Measurements from ENCODE around the gene CCR2.

Gene CCR2

DNA sequence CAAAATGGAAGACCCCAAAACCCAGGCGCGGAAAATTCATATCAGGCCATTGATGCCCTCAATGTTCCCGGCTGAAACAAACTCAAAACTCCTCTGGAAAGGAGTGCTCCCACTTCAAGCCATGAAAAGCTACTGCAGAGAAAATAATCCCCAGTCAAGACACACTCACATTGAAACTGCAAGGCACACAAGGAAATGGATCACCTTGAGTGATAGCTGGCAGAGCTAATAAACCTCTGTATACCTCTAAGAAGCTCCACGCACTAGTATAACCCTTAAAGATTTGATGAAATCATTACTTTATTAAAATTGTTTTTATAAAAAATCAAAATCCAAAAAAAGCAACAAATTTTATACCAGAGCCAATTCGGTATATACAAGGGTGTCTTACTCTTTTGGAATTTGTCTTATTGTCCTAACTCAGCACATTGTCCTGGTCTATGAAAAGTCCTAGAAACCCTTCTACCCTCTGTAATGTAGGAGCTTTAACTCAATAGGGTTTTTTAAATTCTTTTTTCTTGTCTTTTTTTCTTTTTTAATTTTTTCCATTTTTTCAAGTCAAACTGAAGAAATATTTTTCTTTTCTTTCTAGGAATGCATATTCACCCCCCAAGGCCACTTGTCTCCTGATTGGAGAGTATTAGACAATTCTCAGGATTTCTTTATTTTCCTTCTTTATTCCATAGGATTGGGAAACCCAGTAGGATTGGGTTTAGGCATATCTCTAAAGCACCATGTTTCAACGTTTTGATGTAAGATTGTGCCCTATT lies 44.5 kb downstream of the CCR2 start:
- H3K4me1 ChIP-seq (ENCODE audit: low read depth, poor library complexity, severe bottlenecking), result peaks cover 8% of the 10 kb centered on the region
- H3K4me2 ChIP-seq, result no peak overlapping the region
- H3K4me3 ChIP-seq (IDR thresholded peaks at IDR 0.05; ENCODE audit: insufficient read depth, low read depth, low read length), result no peak overlapping the region

DNA sequence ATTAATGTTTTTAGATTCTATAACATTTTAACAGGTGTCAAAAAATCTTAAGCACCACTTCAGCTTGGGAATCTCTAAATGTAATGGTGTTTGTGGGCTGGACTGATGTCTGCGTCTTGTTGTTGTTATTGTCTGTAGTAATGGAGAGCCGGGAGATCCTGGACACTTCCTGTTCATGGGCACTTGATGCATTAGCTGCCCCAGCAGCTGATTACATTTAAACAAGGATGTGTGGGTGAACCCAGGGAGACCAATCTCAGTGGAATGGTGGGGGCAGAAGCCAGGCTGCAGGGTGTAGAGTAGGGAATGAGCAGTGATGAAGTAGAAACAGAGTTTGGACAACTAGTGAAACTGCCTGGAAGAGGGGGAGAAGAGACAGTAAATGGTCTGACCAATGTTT lies 45.2 kb downstream of the CCR2 start:
- H3K4me3 ChIP-seq (IDR thresholded peaks at IDR 0.05; ENCODE audit: insufficient read depth, low read depth, low read length), result no peak overlapping the region
- no peaks in the 10 kb centered on the region for H3K36me3 ChIP-seq (ENCODE audit: insufficient read depth)

More for the DNA sequence above, 44.5 kb downstream of the CCR2 start:
- H3K9ac ChIP-seq, result no peak overlapping the region
- H4K20me1 ChIP-seq (ENCODE audit: insufficient read depth), result no peaks in the 10 kb centered on the region
- no peak overlapping the region for H2AFZ ChIP-seq (ENCODE audit: low read depth)
- no peak overlapping the region for H3K27ac ChIP-seq
- TF ChIP-seq, protein P1, sequence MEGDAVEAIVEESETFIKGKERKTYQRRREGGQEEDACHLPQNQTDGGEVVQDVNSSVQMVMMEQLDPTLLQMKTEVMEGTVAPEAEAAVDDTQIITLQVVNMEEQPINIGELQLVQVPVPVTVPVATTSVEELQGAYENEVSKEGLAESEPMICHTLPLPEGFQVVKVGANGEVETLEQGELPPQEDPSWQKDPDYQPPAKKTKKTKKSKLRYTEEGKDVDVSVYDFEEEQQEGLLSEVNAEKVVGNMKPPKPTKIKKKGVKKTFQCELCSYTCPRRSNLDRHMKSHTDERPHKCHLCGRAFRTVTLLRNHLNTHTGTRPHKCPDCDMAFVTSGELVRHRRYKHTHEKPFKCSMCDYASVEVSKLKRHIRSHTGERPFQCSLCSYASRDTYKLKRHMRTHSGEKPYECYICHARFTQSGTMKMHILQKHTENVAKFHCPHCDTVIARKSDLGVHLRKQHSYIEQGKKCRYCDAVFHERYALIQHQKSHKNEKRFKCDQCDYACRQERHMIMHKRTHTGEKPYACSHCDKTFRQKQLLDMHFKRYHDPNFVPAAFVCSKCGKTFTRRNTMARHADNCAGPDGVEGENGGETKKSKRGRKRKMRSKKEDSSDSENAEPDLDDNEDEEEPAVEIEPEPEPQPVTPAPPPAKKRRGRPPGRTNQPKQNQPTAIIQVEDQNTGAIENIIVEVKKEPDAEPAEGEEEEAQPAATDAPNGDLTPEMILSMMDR (conservative IDR thresholded peaks at IDR 0.05; ENCODE audit: low read depth, low read length), result no peak
- no peaks in the 10 kb centered on the region for H3K79me2 ChIP-seq (ENCODE audit: insufficient read depth, low read depth)
- no peaks in the 10 kb centered on the region for H3K36me3 ChIP-seq (ENCODE audit: insufficient read depth)
- no peaks in the 10 kb centered on the region for H3K27me3 ChIP-seq (ENCODE audit: insufficient read depth, low read depth)

DNA sequence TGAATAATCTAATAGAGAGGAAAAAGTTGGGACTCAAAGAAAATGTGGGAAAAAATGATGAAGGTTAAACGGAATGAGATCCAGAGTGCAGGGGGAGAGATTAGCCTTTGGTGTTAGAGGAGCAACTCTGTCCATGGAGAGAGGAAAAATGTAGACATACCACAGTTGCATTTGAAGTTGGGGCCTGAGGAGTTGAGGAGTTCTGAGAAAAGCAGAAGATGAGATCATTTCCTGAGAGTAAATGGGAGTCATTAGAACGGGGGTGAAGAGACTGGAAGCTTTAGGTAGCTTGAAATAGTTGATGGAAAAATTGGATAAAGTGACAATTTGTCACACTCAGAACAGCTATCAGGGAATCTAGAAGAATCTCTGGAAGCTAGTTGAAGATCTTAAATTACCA lies 45.6 kb downstream of the CCR2 start:
- Histone ChIP-seq H3K79me2 (ENCODE audit: insufficient read depth, low read depth) (no peaks in the 10 kb centered on the region), H3K27ac (no peak overlapping the region), H4K20me1 (ENCODE audit: insufficient read depth) (no peaks in the 10 kb centered on the region), H3K4me2 (no peak overlapping the region), H3K36me3 (ENCODE audit: insufficient read depth) (no peaks in the 10 kb centered on the region), H3K27me3 (ENCODE audit: insufficient read depth, low read depth) (no peaks in the 10 kb centered on the region), H3K4me1 (ENCODE audit: low read depth, poor library complexity, severe bottlenecking) (no peaks in the 10 kb centered on the region), H2AFZ (ENCODE audit: low read depth) (no peak overlapping the region), H3K9ac (no peak overlapping the region), H3K4me3 (IDR thresholded peaks at IDR 0.05; ENCODE audit: insufficient read depth, low read depth, low read length) (no peak overlapping the region)
- TF ChIP-seq, protein P1 (conservative IDR thresholded peaks at IDR 0.05; ENCODE audit: low read depth, low read length), result no peak

More for the DNA sequence above, 45.2 kb downstream of the CCR2 start:
- Histone ChIP-seq H3K27ac (no peak overlapping the region), H3K4me2 (no peak overlapping the region), H3K4me1 (ENCODE audit: low read depth, poor library complexity, severe bottlenecking) (peaks cover 1% of the 10 kb centered on the region), H2AFZ (ENCODE audit: low read depth) (no peak overlapping the region), H4K20me1 (ENCODE audit: insufficient read depth) (no peaks in the 10 kb centered on the region), H3K9ac (no peak overlapping the region), H3K27me3 (ENCODE audit: insufficient read depth, low read depth) (no peaks in the 10 kb centered on the region), H3K79me2 (ENCODE audit: insufficient read depth, low read depth) (no peaks in the 10 kb centered on the region)
- TF ChIP-seq, protein P1 (conservative IDR thresholded peaks at IDR 0.05; ENCODE audit: low read depth, low read length), result no peak

DNA sequence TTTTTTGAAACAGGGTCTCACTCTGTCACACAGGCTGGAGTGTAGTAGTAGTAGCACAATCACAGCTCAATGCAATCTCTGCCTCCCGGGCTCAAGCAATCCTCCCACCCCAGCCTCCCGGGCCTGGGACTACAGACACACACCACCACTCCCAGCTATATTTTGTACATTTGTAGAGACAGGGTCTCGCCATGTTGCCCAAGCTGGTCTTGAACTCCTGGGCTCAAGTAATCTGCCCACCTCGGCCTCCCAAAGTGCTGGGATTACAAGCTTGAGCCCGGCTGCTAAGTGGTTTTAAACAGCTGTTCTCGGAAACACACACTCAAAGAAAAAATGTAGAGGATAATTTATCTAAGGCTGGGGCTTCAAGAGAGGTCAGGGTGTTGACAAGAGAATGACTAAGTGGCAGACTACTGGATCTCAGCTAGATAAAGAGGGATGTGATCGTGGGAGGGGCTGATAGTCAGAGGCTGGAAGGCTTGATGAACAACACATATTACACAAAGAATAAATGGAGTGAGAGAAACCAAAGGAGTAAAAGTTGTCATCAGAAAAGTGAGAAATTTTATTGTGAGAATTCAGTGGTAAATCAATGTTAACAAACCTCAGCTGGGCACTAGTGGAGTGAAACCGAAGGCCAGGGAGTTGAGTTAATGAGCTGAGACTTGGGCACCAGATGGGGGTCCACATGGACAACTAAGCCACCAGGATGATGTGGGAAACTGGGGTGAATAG lies 46.3 kb downstream of the CCR2 start:
- Histone ChIP-seq H3K36me3 (ENCODE audit: insufficient read depth) (no peaks in the 10 kb centered on the region), H3K27me3 (ENCODE audit: insufficient read depth, low read depth) (no peaks in the 10 kb centered on the region), H3K79me2 (ENCODE audit: insufficient read depth, low read depth) (no peaks in the 10 kb centered on the region), H3K9ac (no peak overlapping the region), H4K20me1 (ENCODE audit: insufficient read depth) (no peaks in the 10 kb centered on the region), H2AFZ (ENCODE audit: low read depth) (no peak overlapping the region), H3K4me3 (IDR thresholded peaks at IDR 0.05; ENCODE audit: insufficient read depth, low read depth, low read length) (no peak overlapping the region), H3K4me1 (ENCODE audit: low read depth, poor library complexity, severe bottlenecking) (no peaks in the 10 kb centered on the region), H3K4me2 (no peak overlapping the region), H3K27ac (no peak overlapping the region)
- TF ChIP-seq, protein P1 (conservative IDR thresholded peaks at IDR 0.05; ENCODE audit: low read depth, low read length), result no peak
